Esophagus squamous epithelium (tissue), 4 donors: ENCODE data around the gene OR4F6.

Experiments
- POLR2A ChIP-seq, 4 donors: fragments of 450-650 bp; IDR thresholded peaks; one replicate each; pipeline ENCODE4 v1.6.1; 2017; ENCODE audit warnings: antibody characterized with exemption in 4 of 4, mild to moderate bottlenecking in 4 of 4, moderate library complexity in 3 of 4
- TF ChIP-seq, protein P1 (sequence below), 6 experiments: fragments of 450-650 bp in 4 of 6; fragments of 200-600 bp in 2 of 6; sonication (generic) in 2 of 6; IDR thresholded peaks; one replicate each; pipeline ENCODE4 v1.5.1; 2016 to 2019; ENCODE audit warnings: antibody characterized with exemption in 6 of 6, mild to moderate bottlenecking in 4 of 6, moderate library complexity in 4 of 6

DNA sequence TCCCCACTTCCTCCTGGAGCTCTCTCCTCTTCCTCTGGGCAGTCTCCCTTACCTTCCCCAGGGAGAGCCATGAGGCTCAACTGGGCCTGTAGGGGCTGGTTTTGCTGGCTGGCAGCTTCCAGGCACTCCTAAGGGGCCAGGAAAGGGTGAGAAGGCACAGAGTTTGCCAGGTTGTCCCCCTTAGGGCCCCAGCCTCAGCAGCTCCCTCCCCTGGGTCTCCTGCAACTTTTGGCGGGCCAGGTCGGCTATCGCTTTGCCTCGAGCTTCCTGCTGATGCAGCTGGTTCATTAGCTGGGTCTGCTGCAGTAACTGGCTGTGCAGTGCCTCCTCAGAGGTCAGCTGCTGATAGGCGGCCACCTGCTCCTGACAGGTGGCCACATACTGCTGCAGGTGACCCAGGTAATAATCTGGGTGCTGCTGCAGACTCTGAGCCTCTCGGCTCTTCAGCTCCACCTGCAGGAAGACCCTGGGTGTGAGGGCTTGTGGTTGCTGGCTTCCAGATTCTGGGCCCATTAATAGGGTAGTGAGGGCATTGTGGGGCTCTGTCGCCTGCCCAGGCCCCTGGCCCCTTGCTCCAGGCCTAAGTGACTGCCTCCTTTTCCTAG lies 29.7 kb upstream of the OR4F6 start:
- no peak for TF ChIP-seq POLR2A (IDR thresholded peaks at IDR 0.05)
- TF ChIP-seq, protein P1, sequence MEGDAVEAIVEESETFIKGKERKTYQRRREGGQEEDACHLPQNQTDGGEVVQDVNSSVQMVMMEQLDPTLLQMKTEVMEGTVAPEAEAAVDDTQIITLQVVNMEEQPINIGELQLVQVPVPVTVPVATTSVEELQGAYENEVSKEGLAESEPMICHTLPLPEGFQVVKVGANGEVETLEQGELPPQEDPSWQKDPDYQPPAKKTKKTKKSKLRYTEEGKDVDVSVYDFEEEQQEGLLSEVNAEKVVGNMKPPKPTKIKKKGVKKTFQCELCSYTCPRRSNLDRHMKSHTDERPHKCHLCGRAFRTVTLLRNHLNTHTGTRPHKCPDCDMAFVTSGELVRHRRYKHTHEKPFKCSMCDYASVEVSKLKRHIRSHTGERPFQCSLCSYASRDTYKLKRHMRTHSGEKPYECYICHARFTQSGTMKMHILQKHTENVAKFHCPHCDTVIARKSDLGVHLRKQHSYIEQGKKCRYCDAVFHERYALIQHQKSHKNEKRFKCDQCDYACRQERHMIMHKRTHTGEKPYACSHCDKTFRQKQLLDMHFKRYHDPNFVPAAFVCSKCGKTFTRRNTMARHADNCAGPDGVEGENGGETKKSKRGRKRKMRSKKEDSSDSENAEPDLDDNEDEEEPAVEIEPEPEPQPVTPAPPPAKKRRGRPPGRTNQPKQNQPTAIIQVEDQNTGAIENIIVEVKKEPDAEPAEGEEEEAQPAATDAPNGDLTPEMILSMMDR (IDR thresholded peaks at IDR 0.05), result peak in 1 of 6 experiments; percentile 15
